Endothelial cell of umbilical vein (primary cell): ENCODE results near the gene DYRK1A. TPM values are rescaled to one million over a fixed set of nuclear protein-coding genes. Genes with fewer than 3 reads are reported as not detected.

ENCODE experiments used
- BruUV-seq: library from RNA; stranded (reverse); fragments of 400-500 nt; replicated peaks from 2 replicates; lab custom pipeline; 2021; lab: Mats Ljungman, UMichigan
- CTCF ChIA-PET: fragments of 300-600, 350-600 bp; sonication (Branson Sonifier 250); formaldehyde crosslinking; loops from one replicate; lab custom pipeline; 2021; ENCODE audit warnings: antibody characterized with exemption, inconsistent platforms; lab: Charles Lee
- POLR2A ChIA-PET: fragments of 300-600, 350-600 bp; sonication (Branson Sonifier 250); formaldehyde crosslinking; loops from one replicate; lab custom pipeline; 2021; ENCODE audit warnings: antibody characterized with exemption, inconsistent platforms; lab: Charles Lee
- DNase-seq: peaks from one replicate; pipeline ENCODE4 v3.0.0-alpha.2; 2011; ENCODE audit warnings: low read depth, low spot score
- FAIRE-seq: peaks from 2 replicates; lab custom pipeline; 2011; peaks lifted over from hg19 to GRCh38; lab: Jason Lieb, UNC
- H2AFZ ChIP-seq: 2 replicates; pipeline ENCODE4 v1.6.0; 2012; ENCODE audit warnings: low read depth, low read length, control low read depth, inconsistent platforms
- H3K27ac ChIP-seq: 2 replicates; pipeline ENCODE4 v1.5.1; 2011; ENCODE audit warnings: low read depth, mild to moderate bottlenecking, control low read depth, low read length, moderate library complexity; ENCODE audit not compliant: insufficient read depth
- H3K27me3 ChIP-seq, 2 experiments: 2 replicates each; pipeline versions ENCODE4 v1.6.0 to v1.6.1; 2011; ENCODE audit warnings: low read length in 2 of 2, mixed read lengths in 1 of 2; ENCODE audit not compliant: control insufficient read depth in 2 of 2, insufficient read depth in 2 of 2
- H3K36me3 ChIP-seq, 2 experiments: 2 replicates in 1 of 2; 3 replicates in 1 of 2; pipeline ENCODE4 v1.5.1; 2011; ENCODE audit warnings: low read length in 2 of 2, mild to moderate bottlenecking in 1 of 2, moderate library complexity in 1 of 2; ENCODE audit not compliant: control insufficient read depth in 2 of 2, insufficient read depth in 2 of 2; ENCODE audit errors: extremely low read depth in 1 of 2
- H3K4me1 ChIP-seq: 3 replicates; pipeline ENCODE4 v1.5.1; 2011; ENCODE audit warnings: mild to moderate bottlenecking, low read length; ENCODE audit not compliant: control insufficient read depth, insufficient read depth; ENCODE audit errors: extremely low read depth
- H3K4me2 ChIP-seq: 2 replicates; pipeline ENCODE4 v1.6.1; 2011; ENCODE audit warnings: low read length, control low read depth, mixed read lengths; ENCODE audit not compliant: insufficient read depth
- H3K4me3 ChIP-seq, 3 experiments: fragments of 200-600 bp in 1 of 3; sonication (generic), shearing (Covaris generic) in 1 of 3; replicated peaks in 1 of 3; 2 replicates each; pipeline ENCODE4 v1.5.1; 2011 to 2016; ENCODE audit warnings: control low read depth in 3 of 3, low read length in 3 of 3, mild to moderate bottlenecking in 2 of 3, inconsistent platforms in 1 of 3, low read depth in 1 of 3, moderate library complexity in 1 of 3; ENCODE audit not compliant: insufficient read depth in 1 of 3
- H3K79me2 ChIP-seq: 2 replicates; pipeline ENCODE4 v1.6.0; 2012; ENCODE audit warnings: low read length, inconsistent platforms; ENCODE audit not compliant: control insufficient read depth, insufficient read depth
- H3K9ac ChIP-seq: replicated peaks from 2 replicates; pipeline ENCODE3; 2011; ENCODE audit warnings: low read length, control low read depth; ENCODE audit not compliant: insufficient read depth; ENCODE audit errors: extremely low read depth
- H3K9me1 ChIP-seq: replicated peaks from 3 replicates; pipeline ENCODE4 v1.6.0; 2011; ENCODE audit warnings: mild to moderate bottlenecking, low read length; ENCODE audit not compliant: control insufficient read depth, insufficient read depth; ENCODE audit errors: extremely low read depth
- H3K9me3 ChIP-seq: replicated peaks from 2 replicates; pipeline ENCODE4 v1.5.1; 2012; ENCODE audit warnings: low read length, inconsistent platforms; ENCODE audit not compliant: control insufficient read depth, insufficient read depth
- H4K20me1 ChIP-seq: replicated peaks from 2 replicates; pipeline ENCODE3; 2011; ENCODE audit warnings: mild to moderate bottlenecking, low read length; ENCODE audit not compliant: control insufficient read depth, insufficient read depth; ENCODE audit errors: extremely low read depth
- CTCF ChIP-seq, 2 donors: IDR thresholded peaks; 1 replicate in 1 of 2; 2 replicates in 1 of 2; pipeline ENCODE4 v1.5.1; 2011; ENCODE audit warnings: low read length in 2 of 2, mild to moderate bottlenecking in 2 of 2, moderate library complexity in 2 of 2, control low read depth in 1 of 2, inconsistent platforms in 1 of 2, low read depth in 1 of 2; ENCODE audit not compliant: insufficient read depth in 1 of 2; ENCODE audit errors: extremely low read depth in 1 of 2
- EZH2 ChIP-seq: IDR thresholded peaks from 2 replicates; pipeline ENCODE4 v1.6.1; 2012; ENCODE audit warnings: borderline replicate concordance, low read depth, mild to moderate bottlenecking, moderate library complexity, low read length, inconsistent platforms; ENCODE audit not compliant: severe bottlenecking
- FOS ChIP-seq: IDR thresholded peaks from 2 replicates; pipeline ENCODE4 v1.6.1; 2011; ENCODE audit warnings: mild to moderate bottlenecking, low read length, moderate library complexity, borderline replicate concordance; ENCODE audit not compliant: insufficient read depth
- GATA2 ChIP-seq: IDR thresholded peaks from 2 replicates; pipeline ENCODE4 v1.7.0; 2011; ENCODE audit warnings: low read depth, mild to moderate bottlenecking, moderate library complexity, mixed read lengths, low read length; ENCODE audit not compliant: insufficient read length, insufficient read depth
- JUN ChIP-seq: IDR thresholded peaks from 2 replicates; pipeline ENCODE4 v1.6.1; 2011; ENCODE audit warnings: borderline replicate concordance, low read depth; ENCODE audit not compliant: insufficient read length, insufficient read depth
- MAX ChIP-seq: IDR thresholded peaks from 2 replicates; pipeline ENCODE4 v1.6.1; 2011; ENCODE audit not compliant: insufficient read depth, insufficient read length
- MYC ChIP-seq: IDR thresholded peaks from one replicate; pipeline ENCODE4 v1.6.1; 2011; ENCODE audit warnings: mild to moderate bottlenecking, low read depth, low read length
- POLR2A ChIP-seq: IDR thresholded peaks from 2 replicates; pipeline ENCODE4 v1.6.1; 2012; ENCODE audit warnings: low read depth, mild to moderate bottlenecking, control low read depth, low read length
- POLR2AphosphoS5 ChIP-seq: IDR thresholded peaks from 2 replicates; pipeline ENCODE4 v1.6.1; 2012; ENCODE audit warnings: low read depth, mild to moderate bottlenecking, control low read depth, low read length, moderate library complexity; ENCODE audit not compliant: insufficient read depth
- dilution Hi-C: fragments of 300-500 bp; cut with MboI; formaldehyde crosslinking; loops from one replicate; pipeline ENCODE4 v1.15.0; 2019; ENCODE audit warnings: low sequenced_read_pairs; ENCODE audit not compliant: extremely low pct_ligation_motif_present
- intact Hi-C: fragments of 100-400 bp; cut with micrococcal nuclease; formaldehyde crosslinking; loops from one replicate; pipeline ENCODE4 v1.10.0; 2022
- polyA plus RNA-seq, 4 experiments: library from polyadenylated mRNA; depleted of rRNA in 3 of 4; stranded (reverse) in 3 of 4; unstranded in 1 of 4; fragments of >200 nt; gene quantifications; 2 replicates each; pipeline versions ENCODE4 v1.2.1 to v1.2.3, GENCODE V29; 2011 to 2012; ENCODE audit warnings: missing spikeins in 1 of 4
- total RNA-seq: library from RNA; stranded (reverse); gene quantifications from 2 replicates; pipeline ENCODE4 v1.2.3, GENCODE V29; 2021

DYRK1A gene
- total and polyA plus RNA-seq, 2 donors (not counting 3 experiments of a cell fraction or from before 2014, with no cell fraction given): 51.8 to 53.7 TPM

- Histone ChIP-seq H3K9me3 (no peaks in the 10 kb centered on the region), H2AFZ (peak overlapping the region; percentile 75), H3K4me2 (peak overlapping the region; percentile 48), H3K4me1 (peaks cover 36% of the 10 kb centered on the region), H3K79me2 (no peaks in the 10 kb centered on the region), H3K27ac (peak overlapping the region; percentile 88), H3K36me3 (no peaks in the 10 kb centered on the region), H3K9me1 (no peaks in the 10 kb centered on the region), H3K27me3 (no peaks in the 10 kb centered on the region), H3K4me3 (no peak overlapping the region), H3K9ac (peak overlapping the region; percentile 6), H4K20me1 (no peaks in the 10 kb centered on the region)
- dilution Hi-C loops (no loop called here), intact Hi-C loops (loop anchor here (1.0 kb wide), 1 partner anchor 27 kb away; the partner anchor contains the start of gene DYRK1A)
- POLR2A ChIA-PET: no interaction called here
- CTCF ChIA-PET: interaction anchor here (1.0 to 1.5 kb wide), 5 partner anchors 13 to 125 kb away, joined by 3 to 6 read pairs (median 4); partner anchors contain the start of gene DYRK1A
- FAIRE-seq (no peak), DNase-seq (peak; percentile 76)
- BruUV-seq: TSS peak; percentile 52
- TF ChIP-seq POLR2A (no peak), GATA2 (peak; percentile 24), CTCF (IDR thresholded peaks at IDR 0.05; ENCODE audit: extremely low read depth in 1 of 2, insufficient read depth in 1 of 2, low read depth in 1 of 2, low read length in 2 of 2) (no peak), FOS (peak; percentile 10), JUN (peak; percentile 48), EZH2 (no peak), MAX (peak; percentile 60), POLR2AphosphoS5 (no peak), MYC (no peak)
Observed at GRCh38 chr21:37338671-37339551, 27.7 kb upstream of the DYRK1A start.
